Raji (cell line): ENCODE measurements around the gene NT5C3A.

Experiments
- POLR2A ChIP-seq: IDR thresholded peaks from 2 replicates; pipeline ENCODE4 v1.6.1; 2011; ENCODE audit warnings: low read depth, low read length, control low read depth; ENCODE audit not compliant: insufficient read depth

Gene NT5C3A

GRCh38 chr7:33054261-33054964 is 8.2 kb downstream of the NT5C3A start:
- TF ChIP-seq POLR2A = no peak

- TF ChIP-seq POLR2A = no peak
These were observed 8.9 kb downstream of the NT5C3A start for GRCh38 chr7:33053721-33054120.

GRCh38 chr7:33050535-33051318 is 11.8 kb downstream of the NT5C3A start:
- TF ChIP-seq POLR2A = no peak

- no peak for TF ChIP-seq POLR2A
These were observed 13.9 kb downstream of the NT5C3A start for GRCh38 chr7:33048704-33049103.

GRCh38 chr7:33048257-33048656 is 14.3 kb downstream of the NT5C3A start:
- TF ChIP-seq POLR2A = no peak

GRCh38 chr7:33044986-33045385 is 17.6 kb downstream of the NT5C3A start:
- no peak for TF ChIP-seq POLR2A

GRCh38 chr7:33044401-33044718 is 18.2 kb downstream of the NT5C3A start:
- TF ChIP-seq POLR2A = no peak

- TF ChIP-seq POLR2A = no peak
These were observed 18.8 kb downstream of the NT5C3A start for GRCh38 chr7:33043501-33044400.

- TF ChIP-seq POLR2A = no peak
These were observed 20.7 kb downstream of the NT5C3A start for GRCh38 chr7:33041631-33042428.

- TF ChIP-seq POLR2A = peak; percentile 84
These were observed 21.6 kb downstream of the NT5C3A start for GRCh38 chr7:33040803-33041516.

GRCh38 chr7:33039903-33040292 is 22.7 kb downstream of the NT5C3A start:
- no peak for TF ChIP-seq POLR2A

GRCh38 chr7:33039257-33039902 is 23.2 kb downstream of the NT5C3A start:
- TF ChIP-seq POLR2A = no peak

- TF ChIP-seq POLR2A = no peak
These were observed 23.9 kb downstream of the NT5C3A start for GRCh38 chr7:33038639-33039038.

GRCh38 chr7:33035776-33036175 is 26.8 kb downstream of the NT5C3A start:
- TF ChIP-seq POLR2A = no peak

- no peak for TF ChIP-seq POLR2A
These were observed 38.3 kb downstream of the NT5C3A start for GRCh38 chr7:33024189-33024757.
